Neural cell (in vitro differentiated cells): ENCODE data around the gene MAPK8. TPM values are rescaled to one million over a fixed set of nuclear protein-coding genes. Genes with fewer than 3 reads are reported as not detected.

ENCODE experiments used
- H2AFZ ChIP-seq: fragments of 200-600, 300-800 bp; sonication (generic), shearing (Covaris generic); 2 replicates; pipeline ENCODE4 v1.6.0; 2014; ENCODE audit warnings: low read depth, mild to moderate bottlenecking, antibody characterized with exemption, low read length, moderate library complexity
- H3F3A ChIP-seq: fragments of 200-600 bp; shearing (Covaris generic); 2 replicates; pipeline ENCODE4 v1.6.1; 2016; ENCODE audit warnings: mild to moderate bottlenecking, moderate library complexity, mixed read lengths, antibody characterized with exemption, low read length; ENCODE audit not compliant: insufficient read depth, poor library complexity, severe bottlenecking
- H3K27ac ChIP-seq: fragments of 200-600, 300-800 bp; sonication (generic), shearing (Covaris generic); 2 replicates; pipeline ENCODE4 v1.5.1; 2014; ENCODE audit warnings: mild to moderate bottlenecking, low read length, moderate library complexity
- H3K27me3 ChIP-seq: fragments of 300-800, 200-600 bp; sonication (generic), shearing (Covaris generic); 2 replicates; pipeline ENCODE4 v1.6.0; 2014; ENCODE audit warnings: mild to moderate bottlenecking, low read depth, low read length, moderate library complexity; ENCODE audit not compliant: insufficient read depth
- H3K36me3 ChIP-seq: fragments of 300-800, 200-600 bp; sonication (generic), shearing (Covaris generic); 2 replicates; pipeline ENCODE4 v1.5.1; 2014; ENCODE audit warnings: mild to moderate bottlenecking, antibody characterized with exemption, low read length, moderate library complexity; ENCODE audit not compliant: insufficient read depth
- H3K4me2 ChIP-seq: fragments of 300-800, 200-600 bp; sonication (generic), shearing (Covaris generic); 2 replicates; pipeline ENCODE4 v1.6.0; 2014; ENCODE audit warnings: mild to moderate bottlenecking, low read length
- H3K4me3 ChIP-seq: fragments of 300-800, 200-600 bp; sonication (generic), shearing (Covaris generic); 2 replicates; pipeline ENCODE4 v1.5.1; 2014; ENCODE audit warnings: mild to moderate bottlenecking, low read length, moderate library complexity
- H3K79me2 ChIP-seq: fragments of 200-600 bp; shearing (Covaris generic); replicated peaks from 2 replicates; pipeline ENCODE4 v1.6.0; 2014; ENCODE audit warnings: mild to moderate bottlenecking, low read length, moderate library complexity; ENCODE audit not compliant: insufficient read depth
- H3K9ac ChIP-seq: fragments of 300-800, 200-600 bp; sonication (generic), shearing (Covaris generic); 2 replicates; pipeline ENCODE4 v1.6.1; 2016; ENCODE audit warnings: mild to moderate bottlenecking, low read length, mixed read lengths
- H3K9me2 ChIP-seq: fragments of 200-600 bp; shearing (Covaris generic); 2 replicates; pipeline ENCODE4 v1.6.1; 2016; ENCODE audit warnings: mild to moderate bottlenecking, low read length, mixed read lengths; ENCODE audit not compliant: insufficient read depth
- H3K9me3 ChIP-seq: fragments of 200-600, 300-800 bp; sonication (generic), shearing (Covaris generic); 2 replicates; pipeline ENCODE4 v1.6.1; 2016; ENCODE audit warnings: mild to moderate bottlenecking, mixed run types, low read length, moderate library complexity, mixed read lengths
- H4K20me1 ChIP-seq: fragments of 200-600 bp; shearing (Covaris generic); 2 replicates; pipeline ENCODE4 v1.6.1; 2016; ENCODE audit warnings: mild to moderate bottlenecking, mixed run types; ENCODE audit not compliant: insufficient read depth
- CTCF ChIP-seq: fragments of 450-650 bp; IDR thresholded peaks from 2 replicates; pipeline ENCODE4 v1.5.1; 2014; ENCODE audit warnings: antibody characterized with exemption, mild to moderate bottlenecking, moderate library complexity; ENCODE audit not compliant: poor library complexity, severe bottlenecking
- EP300 ChIP-seq: fragments of 450-650 bp; conservative IDR thresholded peaks from 2 replicates; pipeline ENCODE4 v1.6.1; 2014; ENCODE audit warnings: antibody characterized with exemption, mild to moderate bottlenecking, moderate library complexity; ENCODE audit not compliant: poor library complexity, severe bottlenecking
- EZH2 ChIP-seq: fragments of 200-600, 300-800 bp; shearing (Covaris generic), sonication (generic); IDR thresholded peaks from 2 replicates; pipeline ENCODE4 v1.6.1; 2014; ENCODE audit warnings: antibody characterized with exemption, low read length, borderline replicate concordance, mild to moderate bottlenecking; ENCODE audit not compliant: insufficient read depth, poor library complexity, severe bottlenecking
- MXI1 ChIP-seq: fragments of 450-650 bp; conservative IDR thresholded peaks from 2 replicates; pipeline ENCODE4 v1.6.1; 2014; ENCODE audit warnings: antibody characterized with exemption, mild to moderate bottlenecking; ENCODE audit not compliant: poor library complexity, severe bottlenecking
- POLR2AphosphoS5 ChIP-seq: IDR thresholded peaks from 2 replicates; pipeline ENCODE4 v1.6.1; 2012
- RAD21 ChIP-seq: fragments of 450-650 bp; conservative IDR thresholded peaks from 2 replicates; pipeline ENCODE4 v1.6.1; 2014; ENCODE audit warnings: antibody characterized with exemption, mild to moderate bottlenecking, moderate library complexity
- REST ChIP-seq: IDR thresholded peaks from 2 replicates; pipeline ENCODE4 v1.6.1; 2012; ENCODE audit warnings: borderline replicate concordance
- SMC3 ChIP-seq: fragments of 450-650 bp; conservative IDR thresholded peaks from 2 replicates; pipeline ENCODE4 v1.6.1; 2014; ENCODE audit warnings: antibody characterized with exemption, mild to moderate bottlenecking, moderate library complexity; ENCODE audit not compliant: poor library complexity
- TAF1 ChIP-seq: IDR thresholded peaks from 2 replicates; pipeline ENCODE4 v1.6.1; 2012; ENCODE audit warnings: low read depth
- polyA plus RNA-seq: library from polyadenylated mRNA; depleted of rRNA; stranded (reverse); fragments of >200 nt; gene quantifications from 2 replicates; pipeline ENCODE4 v1.2.3, GENCODE V29; 2014

The MAPK8 gene
- polyA plus RNA-seq, 1 donor from 2014 or later, result 187 TPM

GRCh38 chr10:48299066-48299465 lies 7.4 kb upstream of the MAPK8 start:
- no peaks in the 10 kb centered on the region for H3K36me3 ChIP-seq
- no peak overlapping the region for H3K4me2 ChIP-seq
- no peak overlapping the region for H2AFZ ChIP-seq
- no peaks in the 10 kb centered on the region for H3F3A ChIP-seq
- no peaks in the 10 kb centered on the region for H3K79me2 ChIP-seq
- no peaks in the 10 kb centered on the region for H3K9me3 ChIP-seq
- TF ChIP-seq MXI1 (no peak), EP300 (no peak), TAF1 (no peak), SMC3 (no peak), POLR2AphosphoS5 (no peak), CTCF (no peak), REST (no peak), RAD21 (no peak), EZH2 (no peak)
- no peak overlapping the region for H3K9ac ChIP-seq
- H3K27me3 ChIP-seq, result no peaks in the 10 kb centered on the region
- H3K27ac ChIP-seq, result no peak overlapping the region
- H3K9me2 ChIP-seq, result no peaks in the 10 kb centered on the region
- no peak overlapping the region for H3K4me3 ChIP-seq
- H4K20me1 ChIP-seq, result no peaks in the 10 kb centered on the region

GRCh38 chr10:48299692-48300091 lies 6.8 kb upstream of the MAPK8 start:
- Histone ChIP-seq H3K27ac (no peak overlapping the region), H3K4me2 (no peak overlapping the region), H3K79me2 (no peaks in the 10 kb centered on the region), H3K9ac (no peak overlapping the region), H2AFZ (no peak overlapping the region), H3K9me3 (no peaks in the 10 kb centered on the region), H4K20me1 (no peaks in the 10 kb centered on the region), H3K4me3 (no peak overlapping the region), H3K27me3 (no peaks in the 10 kb centered on the region), H3K36me3 (no peaks in the 10 kb centered on the region), H3F3A (no peaks in the 10 kb centered on the region), H3K9me2 (no peaks in the 10 kb centered on the region)
- TF ChIP-seq REST, result no peak
- TF ChIP-seq TAF1, result no peak
- TF ChIP-seq CTCF, result no peak
- TF ChIP-seq RAD21, result no peak
- no peak for TF ChIP-seq EZH2
- TF ChIP-seq POLR2AphosphoS5, result no peak
- TF ChIP-seq SMC3, result no peak
- no peak for TF ChIP-seq MXI1
- no peak for TF ChIP-seq EP300
